Skeletal muscle tissue (tissue), 5 donors: ENCODE results near the gene MICAL3. TPM values are rescaled to one million over a fixed set of nuclear protein-coding genes. Genes with fewer than 3 reads are reported as not detected.

Source experiments
- H3K27ac ChIP-seq: one replicate; pipeline ENCODE4 v1.7.0; 2013; ENCODE audit warnings: mild to moderate bottlenecking, low read depth, low read length, inconsistent platforms
- H3K27me3 ChIP-seq, 3 donors: one replicate each; pipeline ENCODE4 v1.7.0; 2013; ENCODE audit warnings: low read length in 3 of 3; ENCODE audit not compliant: control insufficient read depth in 3 of 3, insufficient read depth in 3 of 3
- H3K36me3 ChIP-seq, 3 donors: one replicate each; pipeline ENCODE4 v1.7.0; 2013; ENCODE audit warnings: low read length in 3 of 3; ENCODE audit not compliant: control insufficient read depth in 3 of 3, insufficient read depth in 3 of 3
- H3K4me1 ChIP-seq, 3 donors: one replicate each; pipeline ENCODE4 v1.7.0; 2013; ENCODE audit warnings: low read length in 3 of 3, mild to moderate bottlenecking in 3 of 3; ENCODE audit not compliant: control insufficient read depth in 3 of 3, insufficient read depth in 3 of 3
- H3K4me3 ChIP-seq, 3 donors: one replicate each; pipeline ENCODE4 v1.7.0; 2013; ENCODE audit warnings: low read length in 3 of 3
- H3K9ac ChIP-seq, 3 donors: one replicate each; pipeline ENCODE4 v1.7.0; 2013; ENCODE audit warnings: low read length in 3 of 3, mild to moderate bottlenecking in 3 of 3, moderate library complexity in 2 of 3, low read depth in 1 of 3
- H3K9me3 ChIP-seq, 3 donors: one replicate each; pipeline ENCODE4 v1.7.0; 2013; ENCODE audit warnings: low read length in 3 of 3; ENCODE audit not compliant: control insufficient read depth in 3 of 3
- small RNA-seq: library from RNA; depleted of rRNA; stranded (forward); fragments of <200 nt; gene quantifications from one replicate; pipeline ENCODE3, GENCODE V24; 2014
- total RNA-seq: library from RNA; depleted of rRNA; stranded (reverse); fragments of >200 nt; gene quantifications from one replicate; pipeline ENCODE4 v1.2.3, GENCODE V29; 2014
- donor health status: Osteomylitis.

Gene MICAL3
- total RNA-seq, 1 donor from 2014 or later: 20.9 TPM

DNA sequence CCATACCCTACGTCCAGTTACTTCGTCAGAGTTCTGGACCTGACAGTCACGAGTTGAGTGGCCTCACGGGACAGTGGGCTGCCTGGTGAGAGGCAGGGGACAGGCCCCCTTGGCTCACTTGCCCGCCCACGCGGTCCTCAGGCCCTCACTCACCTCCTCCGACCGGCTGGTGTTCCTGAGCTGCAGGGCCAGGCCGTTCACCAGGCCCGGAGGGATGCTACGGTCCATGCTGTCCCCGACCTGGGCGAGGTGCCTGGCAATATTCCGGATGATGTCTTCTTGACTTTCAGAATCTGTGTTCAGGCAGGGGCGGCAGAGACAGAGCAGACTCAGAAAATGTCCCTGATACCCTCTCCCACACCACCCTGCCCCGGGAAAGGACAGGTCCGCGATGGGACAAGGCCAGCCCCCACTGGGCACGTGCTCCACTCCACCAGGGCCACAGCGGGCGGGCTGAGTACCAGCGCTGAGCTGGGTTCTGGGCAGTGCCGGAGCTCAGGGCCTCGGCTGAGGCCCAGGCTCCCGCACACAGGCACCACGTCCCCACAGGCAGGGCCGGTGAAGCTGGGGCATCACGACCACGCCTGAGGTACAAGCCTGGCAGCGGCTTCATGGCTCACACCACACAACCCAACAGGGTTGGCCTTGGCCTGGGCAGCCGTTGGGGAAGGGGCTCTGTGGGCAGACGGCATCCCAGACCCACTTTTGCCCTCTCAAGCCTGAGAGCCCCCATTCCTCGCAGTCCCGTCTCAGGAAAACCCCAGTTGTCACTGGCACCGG, 285.0 kb downstream of the MICAL3 start:
- H3K9me3 ChIP-seq: no peaks in the 10 kb centered on the region
- H3K4me1 ChIP-seq: peaks cover 8 to 25% (median 14%) of the 10 kb centered on the region in 3 donors
- no peak overlapping the region for H3K4me3 ChIP-seq
- H3K27me3 ChIP-seq: no peaks in the 10 kb centered on the region
- H3K36me3 ChIP-seq: peaks cover 0 to 11% (median 8%) of the 10 kb centered on the region in 3 donors
- no peak overlapping the region for H3K9ac ChIP-seq
- H3K27ac ChIP-seq: no peak overlapping the region

DNA sequence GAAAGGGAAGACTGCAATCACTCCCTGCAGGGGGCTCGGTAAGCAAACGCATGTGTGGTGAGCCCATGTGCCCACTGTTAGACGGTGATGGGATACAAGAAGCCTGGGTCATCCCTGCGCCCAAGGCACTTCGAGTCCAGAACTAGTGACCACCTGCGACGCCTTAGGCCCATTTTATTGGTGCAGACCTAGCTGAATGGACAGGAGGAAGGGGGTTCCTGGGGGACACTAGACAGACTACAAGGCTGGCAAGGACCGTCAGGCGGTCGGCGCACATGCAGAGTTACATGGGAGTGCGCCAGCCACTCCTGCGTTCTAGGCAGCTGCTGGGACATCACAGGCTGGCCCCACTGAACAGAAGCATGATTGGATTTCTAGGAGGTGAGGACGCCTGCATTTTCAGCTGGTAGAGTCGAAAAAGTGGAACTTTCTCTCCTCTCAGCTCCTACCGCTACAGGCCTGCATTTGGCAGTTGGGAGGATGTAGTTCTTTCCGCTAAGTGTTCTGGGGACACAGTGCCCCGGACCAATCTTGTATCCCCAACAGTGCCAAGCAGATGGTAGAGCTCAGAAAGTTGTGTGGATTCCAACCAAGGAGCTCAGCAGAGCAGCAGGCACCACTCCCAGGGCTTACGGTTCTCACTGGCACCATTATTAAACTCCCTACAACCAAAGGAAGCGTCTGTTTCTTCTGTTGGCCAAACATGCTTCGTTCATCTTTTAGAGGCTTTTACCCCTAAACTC, 285.8 kb downstream of the MICAL3 start:
- Histone ChIP-seq H3K4me1 (peaks cover 2 to 17% (median 6%) of the 10 kb centered on the region in 3 donors), H3K27ac (no peak overlapping the region), H3K36me3 (peaks cover 0 to 19% (median 13%) of the 10 kb centered on the region in 3 donors), H3K4me3 (no peak overlapping the region), H3K9me3 (no peaks in the 10 kb centered on the region), H3K27me3 (no peaks in the 10 kb centered on the region), H3K9ac (no peak overlapping the region)

Small RNA genes lying within 50 kb of the gene (small RNA-seq; reads per million reads assigned to genes)
- gene MIR3198-1: not detected
- gene MIR648: not detected

Other genes with a start within 250 kb of the MICAL3 start
- gene PEX26, start 53.4 kb upstream of the MICAL3 start, total RNA-seq: 5.2 TPM
- 21.9 TPM for gene TUBA8, start 86.2 kb upstream of the MICAL3 start, total RNA-seq
- 8.9 TPM for gene USP18, start 125.6 kb upstream of the MICAL3 start, total RNA-seq